CD4-positive, alpha-beta memory T cell (primary cell): ENCODE measurements around the gene GPR15. TPM values are rescaled to one million over a fixed set of nuclear protein-coding genes. Genes with fewer than 3 reads are reported as not detected.

Experiments
- CTCF ChIA-PET: fragments of 350-600 bp; sonication (Branson Sonifier 250); formaldehyde crosslinking; loops from one replicate; lab custom pipeline; 2021; ENCODE audit warnings: inconsistent platforms; ENCODE audit not compliant: partially characterized antibody; lab: Charles Lee
- POLR2A ChIA-PET: fragments of 350-600 bp; sonication (Branson Sonifier 250); formaldehyde crosslinking; loops from one replicate; lab custom pipeline; 2021; ENCODE audit not compliant: partially characterized antibody; lab: Charles Lee
- DNase-seq, 5 donors: peaks; one replicate each; pipeline versions ENCODE4 v3.0.0 to v3.0.0-alpha.2; 2020 to 2022; ENCODE audit warnings: mixed read lengths in 1 of 5
- H3K27ac ChIP-seq: one replicate; pipeline ENCODE4 v1.7.0; 2013; ENCODE audit warnings: low read depth, low read length
- H3K27me3 ChIP-seq: 2 replicates; pipeline ENCODE4 v1.7.0; 2013; ENCODE audit warnings: mild to moderate bottlenecking, low read length, moderate library complexity; ENCODE audit not compliant: insufficient read depth
- H3K36me3 ChIP-seq: 2 replicates; pipeline ENCODE4 v1.7.0; 2013; ENCODE audit warnings: mild to moderate bottlenecking, low read length, moderate library complexity; ENCODE audit not compliant: insufficient read depth
- H3K4me1 ChIP-seq: 2 replicates; pipeline ENCODE4 v1.7.0; 2013; ENCODE audit warnings: mild to moderate bottlenecking, low read length, moderate library complexity; ENCODE audit not compliant: insufficient read depth
- H3K4me3 ChIP-seq, 2 donors: one replicate each; pipeline ENCODE4 v1.7.0; 2013; ENCODE audit warnings: low read length in 2 of 2, mild to moderate bottlenecking in 1 of 2
- H3K9me3 ChIP-seq, 2 donors: one replicate each; pipeline ENCODE4 v1.7.0; 2013; ENCODE audit warnings: low read length in 2 of 2, control low read depth in 1 of 2; ENCODE audit not compliant: control insufficient read depth in 1 of 2
- H3K27ac Mint-ChIP-seq, 7 donors: one replicate each; pipeline ENCODE4 v1.8.0; 2020 to 2021; ENCODE audit warnings: mixed read lengths in 7 of 7, mild to moderate bottlenecking in 6 of 7, inconsistent platforms in 3 of 7, moderate library complexity in 3 of 7
- H3K27me3 Mint-ChIP-seq, 2 donors: one replicate each; pipeline ENCODE4 v1.8.0; 2020 to 2021; ENCODE audit warnings: mixed read lengths in 2 of 2
- H3K36me3 Mint-ChIP-seq, 2 donors: one replicate each; pipeline ENCODE4 v1.8.0; 2020 to 2021; ENCODE audit warnings: mixed read lengths in 2 of 2, inconsistent platforms in 1 of 2, mild to moderate bottlenecking in 1 of 2
- H3K4me1 Mint-ChIP-seq, 4 donors: one replicate each; pipeline ENCODE4 v1.8.0; 2020 to 2021; ENCODE audit warnings: mixed read lengths in 4 of 4, mild to moderate bottlenecking in 1 of 4
- H3K4me3 Mint-ChIP-seq, 8 donors: one replicate each; pipeline ENCODE4 v1.8.0; 2020 to 2021; ENCODE audit warnings: mixed read lengths in 8 of 8, mild to moderate bottlenecking in 7 of 8, moderate library complexity in 6 of 8, inconsistent platforms in 3 of 8
- H3K9me3 Mint-ChIP-seq, 8 donors: one replicate each; pipeline ENCODE4 v1.8.0; 2020 to 2021; ENCODE audit warnings: mixed read lengths in 8 of 8, mild to moderate bottlenecking in 5 of 8, inconsistent platforms in 3 of 8, moderate library complexity in 1 of 8
- intact Hi-C: fragments of 100-400 bp; cut with micrococcal nuclease; formaldehyde crosslinking; loops from one replicate; pipeline ENCODE4 v1.15.1; 2023
- polyA plus RNA-seq, 2 donors: library from polyadenylated mRNA; unstranded; fragments of 300-500 nt; fragmentation: Illumina TruSeq; gene quantifications; one replicate each; pipeline ENCODE4 v1.2.3, GENCODE V29; 2021
- total RNA-seq, 2 experiments: library from RNA; stranded (reverse); gene quantifications; one replicate each; pipeline ENCODE4 v1.2.3, GENCODE V29; 2021

The GPR15 gene
- total and polyA plus RNA-seq, 4 experiments from 2014 or later: 12.9 to 32.0 (median 22.7) TPM

GRCh38 chr3:98528474-98529346 lies 3.1 kb upstream of the GPR15 start:
- no peaks in the 10 kb centered on the region for H3K27me3 ChIP-seq
- H3K4me1 ChIP-seq: peaks cover 9% of the 10 kb centered on the region
- H3K9me3 Mint-ChIP-seq: peaks cover 0 to 2% (median 0%) of the 10 kb centered on the region in 8 donors
- H3K27ac ChIP-seq: no peak overlapping the region
- no peaks in the 10 kb centered on the region for H3K36me3 Mint-ChIP-seq
- no peaks in the 10 kb centered on the region for H3K27me3 Mint-ChIP-seq
- ChIA-PET POLR2A (interaction anchor here (10.7 kb wide), 1 partner anchor 36 kb away, joined by 163 read pairs; no protein-coding TSS in a partner anchor), CTCF (no interaction called here)
- peaks cover 12 to 25% (median 16%) of the 10 kb centered on the region in 4 donors for H3K4me1 Mint-ChIP-seq
- no peak overlapping the region for H3K27ac Mint-ChIP-seq
- H3K4me3 ChIP-seq: no peak overlapping the region
- H3K36me3 ChIP-seq: no peaks in the 10 kb centered on the region
- no peak overlapping the region for H3K4me3 Mint-ChIP-seq
- intact Hi-C loops: no loop called here
- H3K9me3 ChIP-seq: no peaks in the 10 kb centered on the region
- no peak for DNase-seq

GRCh38 chr3:98529856-98530459 lies 1.8 kb upstream of the GPR15 start:
- H3K27ac ChIP-seq: no peak overlapping the region
- no peaks in the 10 kb centered on the region for H3K36me3 ChIP-seq
- no peak overlapping the region for H3K4me3 ChIP-seq
- peaks cover 0 to 2% (median 0%) of the 10 kb centered on the region in 8 donors for H3K9me3 Mint-ChIP-seq
- no peaks in the 10 kb centered on the region for H3K27me3 ChIP-seq
- peaks cover 9% of the 10 kb centered on the region for H3K4me1 ChIP-seq
- peaks cover 12 to 24% (median 16%) of the 10 kb centered on the region in 4 donors for H3K4me1 Mint-ChIP-seq
- H3K4me3 Mint-ChIP-seq: no peak overlapping the region
- peak overlapping the region in 2 of 7 donors; percentile 52 to 70 for H3K27ac Mint-ChIP-seq
- H3K9me3 ChIP-seq: no peaks in the 10 kb centered on the region
- DNase-seq: no peak
- intact Hi-C loops: no loop called here
- no peaks in the 10 kb centered on the region for H3K36me3 Mint-ChIP-seq
- ChIA-PET POLR2A (interaction anchor here (1.7 to 10.7 kb wide), 2 partner anchors 25 to 34 kb away, joined by 4 to 163 read pairs; no protein-coding TSS in a partner anchor), CTCF (interaction anchor here (0.9 to 1.3 kb wide), 3 partner anchors 11 to 34 kb away, joined by 3 to 5 read pairs (median 4); no protein-coding TSS in a partner anchor)
- no peaks in the 10 kb centered on the region for H3K27me3 Mint-ChIP-seq

- DNase-seq: no peak
- Mint-ChIP-seq H3K4me1 (peaks cover 7 to 18% (median 15%) of the 10 kb centered on the region in 4 donors), H3K36me3 (no peaks in the 10 kb centered on the region), H3K4me3 (no peak overlapping the region), H3K9me3 (peaks cover 0 to 2% (median 0%) of the 10 kb centered on the region in 8 donors), H3K27ac (no peak overlapping the region), H3K27me3 (no peaks in the 10 kb centered on the region)
- no peaks in the 10 kb centered on the region for H3K27me3 ChIP-seq
- H3K9me3 ChIP-seq: no peaks in the 10 kb centered on the region
- ChIA-PET POLR2A (interaction anchor here (1.7 to 10.7 kb wide), 2 partner anchors 25 to 34 kb away, joined by 4 to 163 read pairs; no protein-coding TSS in a partner anchor), CTCF (interaction anchor here (1.3 kb wide), 2 partner anchors 10 to 12 kb away, joined by 4 to 5 read pairs; no protein-coding TSS in a partner anchor)
- no peak overlapping the region for H3K4me3 ChIP-seq
- intact Hi-C loops: no loop called here
- H3K36me3 ChIP-seq: no peaks in the 10 kb centered on the region
- H3K4me1 ChIP-seq: peaks cover 3% of the 10 kb centered on the region
- H3K27ac ChIP-seq: no peak overlapping the region
These were observed 1.1 kb upstream of the GPR15 start for GRCh38 chr3:98530676-98531075.

GRCh38 chr3:98532275-98532637 lies 478 bp downstream of the GPR15 start:
- intact Hi-C loops: no loop called here
- no peak for DNase-seq
- H3K36me3 Mint-ChIP-seq: no peaks in the 10 kb centered on the region
- H3K9me3 ChIP-seq: no peaks in the 10 kb centered on the region
- H3K4me1 ChIP-seq: no peaks in the 10 kb centered on the region
- H3K27me3 Mint-ChIP-seq: no peaks in the 10 kb centered on the region
- H3K4me3 Mint-ChIP-seq: peak overlapping the region; percentile 44 to 89 (median 68)
- peaks cover 0 to 2% (median 0%) of the 10 kb centered on the region in 8 donors for H3K9me3 Mint-ChIP-seq
- peak overlapping the region; percentile 9 for H3K27ac ChIP-seq
- H3K36me3 ChIP-seq: no peaks in the 10 kb centered on the region
- H3K27ac Mint-ChIP-seq: peak overlapping the region in 5 of 7 donors; percentile 26 to 78 (median 37)
- ChIA-PET POLR2A (interaction anchor here (1.2 to 13.1 kb wide), 8 partner anchors 10 to 61 kb away, joined by 3 to 163 read pairs (median 10); partner anchors contain the start of genes CLDND1 and CPOX), CTCF (interaction anchor here (2.2 to 3.1 kb wide), 2 partner anchors 9 to 40 kb away, joined by 11 to 12 read pairs; partner anchors contain the start of gene CLDND1)
- no peaks in the 10 kb centered on the region for H3K27me3 ChIP-seq
- peaks cover 13 to 21% (median 18%) of the 10 kb centered on the region in 4 donors for H3K4me1 Mint-ChIP-seq
- no peak overlapping the region for H3K4me3 ChIP-seq

GRCh38 chr3:98532709-98533571 lies 1.2 kb downstream of the GPR15 start:
- H3K9me3 Mint-ChIP-seq: peaks cover 0 to 2% (median 0%) of the 10 kb centered on the region in 8 donors

GRCh38 chr3:98534168-98534567 lies 2.4 kb downstream of the GPR15 start:
- Mint-ChIP-seq H3K27me3 (no peaks in the 10 kb centered on the region), H3K9me3 (peaks cover 0 to 2% (median 0%) of the 10 kb centered on the region in 8 donors), H3K36me3 (no peaks in the 10 kb centered on the region), H3K4me1 (peaks cover 16 to 21% (median 19%) of the 10 kb centered on the region in 4 donors), H3K27ac (peak overlapping the region in 1 of 7 donors; percentile 9), H3K4me3 (peak overlapping the region in 5 of 8 donors; percentile 33 to 89 (median 69))
- ChIA-PET CTCF (interaction anchor here (2.2 to 3.1 kb wide), 2 partner anchors 11 to 38 kb away, joined by 11 to 12 read pairs; partner anchors contain the start of gene CLDND1), POLR2A (interaction anchor here (1.2 to 13.1 kb wide), 5 partner anchors 12 to 61 kb away, joined by 3 to 163 read pairs (median 52); partner anchors contain the start of gene CLDND1)
- no peaks in the 10 kb centered on the region for H3K36me3 ChIP-seq
- H3K4me3 ChIP-seq: peak overlapping the region in 1 of 2 donors; percentile 1
- peaks cover 2% of the 10 kb centered on the region for H3K4me1 ChIP-seq
- intact Hi-C loops: no loop called here
- H3K9me3 ChIP-seq: no peaks in the 10 kb centered on the region
- DNase-seq: no peak
- H3K27ac ChIP-seq: no peak overlapping the region
- H3K27me3 ChIP-seq: no peaks in the 10 kb centered on the region

More at GRCh38 chr3:98532709-98533571, 1.2 kb downstream of the GPR15 start:
- Mint-ChIP-seq H3K4me1 (peaks cover 13 to 21% (median 18%) of the 10 kb centered on the region in 4 donors), H3K4me3 (peak overlapping the region; percentile 44 to 89 (median 68)), H3K27me3 (no peaks in the 10 kb centered on the region), H3K27ac (peak overlapping the region in 5 of 7 donors; percentile 26 to 81 (median 51)), H3K36me3 (no peaks in the 10 kb centered on the region)
- Histone ChIP-seq H3K27me3 (no peaks in the 10 kb centered on the region), H3K36me3 (no peaks in the 10 kb centered on the region), H3K9me3 (no peaks in the 10 kb centered on the region), H3K4me1 (no peaks in the 10 kb centered on the region), H3K27ac (peak overlapping the region; percentile 9), H3K4me3 (peak overlapping the region in 1 of 2 donors; percentile 3)
- ChIA-PET POLR2A (interaction anchor here (1.1 to 13.1 kb wide), 11 partner anchors 10 to 62 kb away, joined by 3 to 163 read pairs (median 5); partner anchors contain the start of genes CLDND1 and CPOX), CTCF (interaction anchor here (0.9 to 3.1 kb wide), 3 partner anchors 10 to 64 kb away, joined by 3 to 12 read pairs (median 11); partner anchors contain the start of gene CLDND1)
- intact Hi-C loops: no loop called here
- no peak for DNase-seq
